B cell (primary cell): ENCODE data around the gene NAT10.

Experiments used
- CTCF ChIP-seq: fragments of 200-600 bp; IDR thresholded peaks from one replicate; pipeline ENCODE4 v1.8.0; 2022; ENCODE audit warnings: antibody characterized with exemption, mild to moderate bottlenecking
- EZH2 ChIP-seq: IDR thresholded peaks from 2 replicates; pipeline ENCODE4 v1.6.1; 2012; ENCODE audit warnings: borderline replicate concordance, low read depth, mild to moderate bottlenecking, moderate library complexity, low read length; ENCODE audit not compliant: insufficient read depth, poor library complexity, severe bottlenecking

DNA sequence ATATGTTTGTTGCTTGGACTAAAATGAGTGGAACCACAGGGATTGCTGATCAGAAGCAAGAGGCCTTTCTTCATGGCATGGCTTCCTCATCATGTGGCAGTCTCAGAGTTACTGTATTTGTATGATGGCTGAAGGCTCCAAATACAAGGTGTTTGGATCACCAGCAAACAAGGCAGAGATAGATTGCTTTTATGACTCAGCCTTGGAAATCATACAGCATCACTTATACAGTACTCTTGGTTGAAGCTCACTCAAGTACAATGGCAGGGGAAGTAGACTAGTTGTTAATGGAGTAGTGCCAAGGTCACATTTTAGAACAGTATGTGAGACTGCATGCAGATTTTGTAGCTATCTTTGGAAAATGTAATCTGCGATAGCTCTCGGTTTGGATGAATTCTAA lies 37.3 kb upstream of the NAT10 start:
- no peak for TF ChIP-seq CTCF
- TF ChIP-seq EZH2, result no peak
